Activated CD8-positive, alpha-beta memory T cell treated with anti-CD3 and anti-CD28 coated beads, Interleukin-2, amount 50 U/mL, for 24 hours (primary cell): Measurements from ENCODE around the gene PYGM.

Experiments
- DNase-seq: peaks from one replicate; pipeline ENCODE4 v3.0.0-alpha.2; 2020; ENCODE audit errors: extremely low read depth

PYGM gene

GRCh38 chr11:64753380-64754123, 6.2 kb downstream of the PYGM start:
- no peak for DNase-seq

GRCh38 chr11:64753019-64753379, 6.8 kb downstream of the PYGM start:
- DNase-seq: no peak

- DNase-seq: no peak
Observed at GRCh38 chr11:64752175-64752970, 7.4 kb downstream of the PYGM start.

GRCh38 chr11:64751580-64751979, 8.2 kb downstream of the PYGM start:
- DNase-seq: no peak

GRCh38 chr11:64751136-64751535, 8.6 kb downstream of the PYGM start:
- no peak for DNase-seq

- DNase-seq: no peak
Observed at GRCh38 chr11:64750361-64751054, 9.3 kb downstream of the PYGM start.

GRCh38 chr11:64747961-64748665, 11.7 kb downstream of the PYGM start:
- no peak for DNase-seq

GRCh38 chr11:64746486-64746885, 13.3 kb downstream of the PYGM start:
- DNase-seq: no peak

GRCh38 chr11:64745521-64746328, 14.0 kb downstream of the PYGM start:
- no peak for DNase-seq

- DNase-seq: no peak
Observed at GRCh38 chr11:64745189-64745520, 14.6 kb downstream of the PYGM start.

- DNase-seq: no peak
Observed at GRCh38 chr11:64744544-64745188, 15.1 kb downstream of the PYGM start.

- no peak for DNase-seq
Observed at GRCh38 chr11:64743591-64744543, 15.9 kb downstream of the PYGM start, which contains the start of gene RASGRP2. Gene RASGRP2 (minus strand): TSS chr11:64744142. CDS start chr11:64742866, 1,276 bp downstream.

GRCh38 chr11:64742889-64743590, 16.7 kb downstream of the PYGM start:
- no peak for DNase-seq

- no peak for DNase-seq
Observed at GRCh38 chr11:64742087-64742888, 17.5 kb downstream of the PYGM start.

GRCh38 chr11:64741375-64742086, 18.2 kb downstream of the PYGM start:
- no peak for DNase-seq

- no peak for DNase-seq
Observed at GRCh38 chr11:64739871-64740270, 19.9 kb downstream of the PYGM start.

- DNase-seq: no peak
Observed at GRCh38 chr11:64736654-64737053, 23.1 kb downstream of the PYGM start.
